Breast epithelium (tissue), 4 donors: ENCODE results near the gene LDLRAD1. TPM values are rescaled to one million over a fixed set of nuclear protein-coding genes. Genes with fewer than 3 reads are reported as not detected.
"Not testable (repeated sequence)": the region's sequence is repeated elsewhere in the genome, so short reads cannot be mapped to it uniquely, and the experiment has no call there.

ENCODE experiments used
- DNase-seq, 2 donors: peaks; one replicate each; pipeline ENCODE4 v3.0.0-alpha.2; 2019; ENCODE audit warnings: low spot score in 2 of 2
- H3K27ac ChIP-seq, 2 donors: fragments of 200-600 bp; sonication (generic) in 1 of 2; one replicate each; pipeline ENCODE4 v1.5.1; 2016 to 2019; ENCODE audit warnings: mild to moderate bottlenecking in 1 of 2
- H3K27me3 ChIP-seq, 2 donors: fragments of 200-600 bp; sonication (generic) in 1 of 2; one replicate each; pipeline versions ENCODE4 v1.5.1 to v1.6.0; 2017 to 2019; ENCODE audit warnings: control low read depth in 1 of 2, mild to moderate bottlenecking in 1 of 2
- H3K36me3 ChIP-seq: fragments of 200-600 bp; one replicate; pipeline ENCODE4 v1.5.1; 2019
- H3K4me1 ChIP-seq, 2 donors: fragments of 200-600 bp; sonication (generic); one replicate each; pipeline ENCODE4 v1.5.1; 2016 to 2019; ENCODE audit warnings: control low read depth in 1 of 2
- H3K4me3 ChIP-seq, 3 donors: fragments of 200-600 bp; sonication (generic); 1 replicate in 2 of 3; 2 replicates in 1 of 3; pipeline ENCODE4 v1.5.1; 2016 to 2019; ENCODE audit warnings: mild to moderate bottlenecking in 3 of 3, moderate library complexity in 2 of 3
- H3K9me3 ChIP-seq, 2 donors: fragments of 200-600 bp; sonication (generic) in 1 of 2; one replicate each; pipeline ENCODE4 v1.5.1; 2016 to 2019; ENCODE audit warnings: control low read depth in 1 of 2
- POLR2A ChIP-seq: fragments of 450-650 bp; IDR thresholded peaks from one replicate; pipeline ENCODE4 v1.6.1; 2016; ENCODE audit warnings: antibody characterized with exemption, mild to moderate bottlenecking, moderate library complexity
- POLR2AphosphoS5 ChIP-seq, 3 donors: sonication (generic); formaldehyde crosslinking; IDR thresholded peaks; one replicate each; pipeline ENCODE4 v1.6.1; 2017; ENCODE audit warnings: antibody characterized with exemption in 3 of 3
- intact Hi-C: fragments of 100-400 bp; cut with DNase I; formaldehyde crosslinking; loops from one replicate; pipeline ENCODE4 v1.15.1; 2023; ENCODE audit warnings: low total_unique reads
- total RNA-seq, 3 donors: library from RNA; depleted of rRNA; stranded (reverse); fragments of >200 nt; gene quantifications; one replicate each; pipeline ENCODE4 v1.1.0, GENCODE V29; 2016
- TF ChIP-seq, protein P1 (sequence below), 3 donors: fragments of 450-650 bp; IDR thresholded peaks; one replicate each; pipeline ENCODE4 v1.5.1; 2016 to 2017; ENCODE audit warnings: antibody characterized with exemption in 3 of 3, mild to moderate bottlenecking in 3 of 3, moderate library complexity in 3 of 3

LDLRAD1 gene
- total RNA-seq, 3 donors from 2014 or later, result not detected

DNA sequence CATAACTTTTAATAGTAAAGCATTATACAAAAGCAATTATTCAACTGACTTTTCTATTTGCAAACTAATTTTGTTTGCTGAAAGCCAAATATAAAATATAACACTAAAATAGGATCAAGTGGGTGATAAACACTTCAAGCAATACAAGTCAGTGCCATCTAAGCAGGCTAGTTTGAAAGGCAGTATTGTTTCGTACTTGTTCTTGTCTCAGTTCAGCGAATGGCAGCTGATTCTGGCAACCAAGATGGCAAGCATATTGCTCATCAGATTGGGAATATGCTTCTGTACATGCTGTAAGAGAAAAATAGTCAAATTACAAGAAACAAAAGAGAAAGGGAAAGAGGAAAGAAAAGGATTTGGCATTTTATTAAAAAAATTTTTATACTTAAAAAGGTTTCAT, 27.5 kb upstream of the LDLRAD1 start:
- H3K4me3 ChIP-seq, result no peak overlapping the region
- peaks cover 0 to 13% of the 10 kb centered on the region in 2 donors for H3K4me1 ChIP-seq
- intact Hi-C loops, result no loop called here
- H3K36me3 ChIP-seq, result peaks cover 4% of the 10 kb centered on the region
- H3K27ac ChIP-seq, result no peak overlapping the region
- TF ChIP-seq POLR2AphosphoS5 (IDR thresholded peaks at IDR 0.05) (no peak), POLR2A (no peak)
- TF ChIP-seq, protein P1, sequence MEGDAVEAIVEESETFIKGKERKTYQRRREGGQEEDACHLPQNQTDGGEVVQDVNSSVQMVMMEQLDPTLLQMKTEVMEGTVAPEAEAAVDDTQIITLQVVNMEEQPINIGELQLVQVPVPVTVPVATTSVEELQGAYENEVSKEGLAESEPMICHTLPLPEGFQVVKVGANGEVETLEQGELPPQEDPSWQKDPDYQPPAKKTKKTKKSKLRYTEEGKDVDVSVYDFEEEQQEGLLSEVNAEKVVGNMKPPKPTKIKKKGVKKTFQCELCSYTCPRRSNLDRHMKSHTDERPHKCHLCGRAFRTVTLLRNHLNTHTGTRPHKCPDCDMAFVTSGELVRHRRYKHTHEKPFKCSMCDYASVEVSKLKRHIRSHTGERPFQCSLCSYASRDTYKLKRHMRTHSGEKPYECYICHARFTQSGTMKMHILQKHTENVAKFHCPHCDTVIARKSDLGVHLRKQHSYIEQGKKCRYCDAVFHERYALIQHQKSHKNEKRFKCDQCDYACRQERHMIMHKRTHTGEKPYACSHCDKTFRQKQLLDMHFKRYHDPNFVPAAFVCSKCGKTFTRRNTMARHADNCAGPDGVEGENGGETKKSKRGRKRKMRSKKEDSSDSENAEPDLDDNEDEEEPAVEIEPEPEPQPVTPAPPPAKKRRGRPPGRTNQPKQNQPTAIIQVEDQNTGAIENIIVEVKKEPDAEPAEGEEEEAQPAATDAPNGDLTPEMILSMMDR (IDR thresholded peaks at IDR 0.05), result no peak
- no peak for DNase-seq
- no peaks in the 10 kb centered on the region for H3K9me3 ChIP-seq
- no peaks in the 10 kb centered on the region for H3K27me3 ChIP-seq

DNA sequence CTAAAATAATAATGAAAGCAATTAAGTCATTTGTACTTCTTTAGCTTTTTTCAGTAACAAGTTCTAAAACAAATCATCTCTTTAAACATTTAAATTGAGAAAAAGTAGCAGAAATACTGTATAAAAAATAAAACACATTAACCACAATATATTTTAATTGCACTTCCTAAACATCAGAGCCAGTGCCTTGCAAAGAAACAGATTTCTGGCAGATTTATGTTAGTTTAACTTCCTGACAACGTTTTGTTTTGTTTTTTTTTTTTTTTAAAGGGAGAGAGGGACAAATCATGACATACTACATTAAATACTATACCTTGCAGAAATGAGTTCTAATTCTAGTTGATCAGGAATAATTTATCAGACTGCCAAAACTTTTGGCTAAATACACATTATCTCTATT, 23.8 kb upstream of the LDLRAD1 start:
- TF ChIP-seq POLR2AphosphoS5 (IDR thresholded peaks at IDR 0.05) (no peak), POLR2A (no peak)
- TF ChIP-seq, protein P1 (IDR thresholded peaks at IDR 0.05), result no peak
- no peak for DNase-seq
- Histone ChIP-seq H3K27ac (no peak overlapping the region), H3K4me3 (no peak overlapping the region), H3K4me1 (no peaks in the 10 kb centered on the region), H3K27me3 (no peaks in the 10 kb centered on the region), H3K9me3 (no peaks in the 10 kb centered on the region), H3K36me3 (peaks cover 4% of the 10 kb centered on the region)
- intact Hi-C loops, result no loop called here

DNA sequence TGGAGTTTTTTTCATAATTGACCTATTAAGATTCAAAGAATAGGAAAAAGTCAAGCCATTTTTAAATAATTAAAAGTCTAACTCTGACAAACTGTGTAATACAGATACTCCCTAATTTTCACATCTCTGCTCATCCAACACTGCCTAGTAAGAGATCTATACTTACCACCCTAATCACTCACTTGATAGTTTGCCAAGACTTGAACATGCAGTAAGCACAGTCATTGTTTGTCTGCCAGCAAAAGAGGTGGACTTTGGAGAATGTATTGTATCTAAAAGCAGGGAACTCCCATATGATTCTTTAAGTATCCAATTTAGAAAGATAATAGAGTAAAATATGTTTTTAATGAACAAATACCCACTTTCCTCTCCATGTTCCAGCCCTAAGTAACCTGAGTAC, 19.5 kb upstream of the LDLRAD1 start:
- no peak overlapping the region for H3K4me3 ChIP-seq
- intact Hi-C loops, result no loop called here
- H3K27me3 ChIP-seq, result no peaks in the 10 kb centered on the region
- H3K36me3 ChIP-seq, result peaks cover 3% of the 10 kb centered on the region
- TF ChIP-seq POLR2AphosphoS5 (IDR thresholded peaks at IDR 0.05) (no peak), POLR2A (no peak)
- TF ChIP-seq, protein P1 (IDR thresholded peaks at IDR 0.05), result no peak
- H3K27ac ChIP-seq, result no peak overlapping the region
- no peaks in the 10 kb centered on the region for H3K4me1 ChIP-seq
- H3K9me3 ChIP-seq, result no peaks in the 10 kb centered on the region
- no peak for DNase-seq

DNA sequence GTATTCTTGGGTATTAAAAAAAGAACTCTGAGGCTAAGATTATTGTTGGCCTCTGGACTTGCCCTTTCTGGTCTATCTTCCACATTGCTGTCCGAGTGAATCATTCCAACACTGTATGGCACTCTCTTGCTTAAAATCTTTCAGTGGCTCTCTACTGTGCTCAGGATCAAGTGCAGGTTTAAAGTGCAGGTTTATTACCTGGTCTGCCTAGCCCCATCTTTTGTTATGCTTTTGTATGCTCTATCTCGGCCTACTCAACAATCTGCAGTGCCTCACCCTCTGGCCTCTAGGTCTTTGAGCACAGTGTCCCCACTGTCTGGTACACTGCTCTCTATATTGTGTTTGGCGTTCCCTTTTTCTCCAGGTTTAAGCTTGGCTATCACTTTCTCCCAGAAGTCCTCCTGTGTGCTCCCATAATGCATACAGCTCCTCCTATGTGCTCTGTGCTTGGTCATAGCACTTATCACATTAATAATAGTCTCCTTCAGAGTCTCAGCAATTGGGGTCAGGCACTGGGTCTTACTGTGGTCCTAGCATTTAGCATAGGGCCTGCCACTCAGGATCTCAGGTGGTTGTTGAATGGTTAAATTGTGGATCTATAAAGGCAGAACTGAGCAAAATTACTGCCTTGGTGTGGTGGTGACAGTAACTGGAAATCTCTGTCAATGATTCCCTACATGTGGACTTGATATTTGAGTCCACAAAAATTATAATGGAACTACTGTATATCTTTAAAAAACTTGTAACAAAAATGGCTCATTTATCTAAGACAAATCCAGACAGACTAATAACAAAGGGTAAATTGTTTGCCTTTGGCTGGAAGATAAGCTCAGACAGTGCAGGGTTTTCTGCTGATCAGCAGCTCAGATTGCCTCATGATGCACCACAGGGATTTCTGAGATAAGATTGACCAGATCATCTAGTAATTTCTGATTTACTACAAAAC, 10.6 kb upstream of the LDLRAD1 start:
- Histone ChIP-seq H3K4me3 (no peak overlapping the region), H3K9me3 (no peaks in the 10 kb centered on the region), H3K4me1 (no peaks in the 10 kb centered on the region), H3K36me3 (no peaks in the 10 kb centered on the region), H3K27me3 (no peaks in the 10 kb centered on the region), H3K27ac (no peak overlapping the region)
- TF ChIP-seq POLR2AphosphoS5 (IDR thresholded peaks at IDR 0.05) (no peak), POLR2A (no peak)
- TF ChIP-seq, protein P1 (IDR thresholded peaks at IDR 0.05), result no peak
- DNase-seq, result no peak
- intact Hi-C loops, result no loop called here

DNA sequence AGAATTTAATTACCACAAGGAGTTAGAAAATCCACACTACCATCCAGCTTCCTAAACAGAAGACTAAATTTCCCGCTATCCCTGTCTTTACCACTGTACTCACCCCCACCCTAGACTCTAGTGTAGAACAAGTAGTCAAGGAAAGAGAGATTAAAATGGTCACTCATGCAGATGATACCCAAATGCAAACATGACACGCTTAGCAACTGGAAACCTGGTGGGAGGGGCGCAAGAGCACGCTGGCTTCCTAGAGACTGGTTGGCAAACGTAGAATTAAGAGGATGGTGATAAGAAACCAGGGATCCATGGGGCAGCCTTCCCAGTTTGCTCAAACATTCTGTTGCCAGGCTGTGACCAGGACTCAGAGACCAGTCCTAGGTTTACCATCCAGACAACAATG, 9.9 kb upstream of the LDLRAD1 start:
- TF ChIP-seq, protein P1 (IDR thresholded peaks at IDR 0.05), result no peak
- TF ChIP-seq POLR2AphosphoS5 (IDR thresholded peaks at IDR 0.05) (no peak), POLR2A (no peak)
- no peaks in the 10 kb centered on the region for H3K36me3 ChIP-seq
- H3K27me3 ChIP-seq, result no peaks in the 10 kb centered on the region
- no peak for DNase-seq
- H3K4me3 ChIP-seq, result no peak overlapping the region
- intact Hi-C loops, result no loop called here
- H3K9me3 ChIP-seq, result no peaks in the 10 kb centered on the region
- no peak overlapping the region for H3K27ac ChIP-seq
- H3K4me1 ChIP-seq, result no peaks in the 10 kb centered on the region

DNA sequence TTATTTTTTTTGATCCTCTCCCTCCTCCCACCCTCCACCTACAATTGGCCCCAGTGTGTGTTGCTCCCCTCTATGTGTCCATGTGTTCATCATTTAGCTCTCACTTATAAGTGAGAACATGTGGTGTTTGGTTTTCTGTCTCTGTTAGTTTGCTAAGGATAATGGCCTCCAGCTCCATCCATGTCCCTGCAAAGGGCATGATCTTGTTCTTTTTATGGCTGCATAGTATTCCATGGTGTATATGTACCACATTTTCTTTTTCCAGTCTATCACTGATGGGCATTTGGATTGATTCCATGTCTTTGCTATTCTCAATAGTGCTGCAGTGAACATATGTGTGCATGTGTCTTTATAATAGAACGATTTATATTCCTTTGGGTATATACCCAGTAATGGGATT, 6.8 kb upstream of the LDLRAD1 start:
- H3K27ac ChIP-seq, H3K4me1 ChIP-seq, H3K9me3 ChIP-seq, DNase-seq, intact Hi-C loops, H3K4me3 ChIP-seq, H3K36me3 ChIP-seq, H3K27me3 ChIP-seq: not testable (repeated sequence)
